RWPE2 (cell line): ENCODE results near the gene LRRC63.

Source experiments
- ATAC-seq: fragments of 200-7000 bp; cut with Tn5 transposase; 3 replicates; pipeline ENCODE4 v1.9.1; 2021; ENCODE audit warnings: low read depth
- DNase-seq: peaks from one replicate; pipeline ENCODE4 v3.0.0-alpha.2; 2020; ENCODE audit warnings: low spot score
- H3K27ac ChIP-seq: fragments of 450-650 bp; 2 replicates; pipeline ENCODE4 v1.5.1; 2017; ENCODE audit warnings: mild to moderate bottlenecking; ENCODE audit not compliant: poor library complexity, severe bottlenecking
- H3K27me3 ChIP-seq: fragments of 250-450 bp; sonication (Bioruptor Pico); 2 replicates; pipeline ENCODE4 v1.5.1; 2021; ENCODE audit warnings: mild to moderate bottlenecking, moderate library complexity; ENCODE audit not compliant: insufficient read depth, poor library complexity, severe bottlenecking
- H3K36me3 ChIP-seq: fragments of 250-450 bp; sonication (Bioruptor Pico); 2 replicates; pipeline ENCODE4 v1.5.1; 2020; ENCODE audit warnings: low read depth, mild to moderate bottlenecking, moderate library complexity
- H3K4me1 ChIP-seq: fragments of 250-450 bp; sonication (Bioruptor Pico); 2 replicates; pipeline ENCODE4 v1.5.1; 2021; ENCODE audit warnings: mild to moderate bottlenecking, moderate library complexity; ENCODE audit not compliant: insufficient read depth, poor library complexity, severe bottlenecking
- H3K4me3 ChIP-seq: fragments of 250-450 bp; sonication (Bioruptor Pico); 2 replicates; pipeline ENCODE4 v1.5.1; 2021; ENCODE audit warnings: mild to moderate bottlenecking, moderate library complexity; ENCODE audit not compliant: severe bottlenecking
- H3K9me3 ChIP-seq: fragments of 250-450 bp; sonication (Bioruptor Pico); 2 replicates; pipeline ENCODE4 v1.5.1; 2021; ENCODE audit warnings: mild to moderate bottlenecking, moderate library complexity; ENCODE audit not compliant: severe bottlenecking
- CTCF ChIP-seq: fragments of 450-650 bp; IDR thresholded peaks from one replicate; pipeline ENCODE4 v1.5.1; 2017; ENCODE audit warnings: mild to moderate bottlenecking, moderate library complexity; ENCODE audit not compliant: poor library complexity, severe bottlenecking

LRRC63 gene

GRCh38 chr13:46317120-46317519 is 105.4 kb downstream of the LRRC63 start:
- no peaks in the 10 kb centered on the region for H3K36me3 ChIP-seq
- peak; percentile 24 for TF ChIP-seq CTCF
- DNase-seq (no peak), ATAC-seq (no peak)
- H3K9me3 ChIP-seq: no peaks in the 10 kb centered on the region
- H3K27ac ChIP-seq: no peak overlapping the region
- no peaks in the 10 kb centered on the region for H3K27me3 ChIP-seq
- no peak overlapping the region for H3K4me3 ChIP-seq
- no peaks in the 10 kb centered on the region for H3K4me1 ChIP-seq

GRCh38 chr13:46318986-46319385 is 107.3 kb downstream of the LRRC63 start:
- no peaks in the 10 kb centered on the region for H3K27me3 ChIP-seq
- ATAC-seq (no peak), DNase-seq (no peak)
- no peak overlapping the region for H3K27ac ChIP-seq
- no peaks in the 10 kb centered on the region for H3K36me3 ChIP-seq
- no peak for TF ChIP-seq CTCF
- H3K9me3 ChIP-seq: no peaks in the 10 kb centered on the region
- H3K4me1 ChIP-seq: no peaks in the 10 kb centered on the region
- H3K4me3 ChIP-seq: no peak overlapping the region

GRCh38 chr13:46320406-46320805 is 108.7 kb downstream of the LRRC63 start:
- no peak for TF ChIP-seq CTCF
- no peak overlapping the region for H3K27ac ChIP-seq
- no peaks in the 10 kb centered on the region for H3K36me3 ChIP-seq
- H3K4me1 ChIP-seq: peaks cover 10% of the 10 kb centered on the region
- ATAC-seq (no peak), DNase-seq (no peak)
- H3K27me3 ChIP-seq: no peaks in the 10 kb centered on the region
- no peaks in the 10 kb centered on the region for H3K9me3 ChIP-seq
- H3K4me3 ChIP-seq: no peak overlapping the region

- DNase-seq (no peak), ATAC-seq (no peak)
- no peak for TF ChIP-seq CTCF
- Histone ChIP-seq H3K4me3 (no peak overlapping the region), H3K9me3 (no peaks in the 10 kb centered on the region), H3K27me3 (no peaks in the 10 kb centered on the region), H3K36me3 (no peaks in the 10 kb centered on the region), H3K27ac (no peak overlapping the region), H3K4me1 (peaks cover 12% of the 10 kb centered on the region)
Measured at GRCh38 chr13:46320821-46321220, 109.1 kb downstream of the LRRC63 start.

- TF ChIP-seq CTCF: peak; percentile 82
- H3K9me3 ChIP-seq: no peaks in the 10 kb centered on the region
- H3K4me3 ChIP-seq: no peak overlapping the region
- no peak overlapping the region for H3K27ac ChIP-seq
- no peaks in the 10 kb centered on the region for H3K27me3 ChIP-seq
- H3K4me1 ChIP-seq: peaks cover 12% of the 10 kb centered on the region
- no peak for DNase-seq
- no peak for ATAC-seq
- no peaks in the 10 kb centered on the region for H3K36me3 ChIP-seq
Measured at GRCh38 chr13:46321494-46322225, 109.9 kb downstream of the LRRC63 start.
